KMS-11 (cell line): ENCODE results near the gene DLD.

ENCODE experiments used
- H2AFZ ChIP-seq: fragments of 200-600 bp; sonication (generic); 2 replicates; pipeline ENCODE4 v1.6.1; 2016; ENCODE audit warnings: antibody characterized with exemption, mixed run types, low read depth
- H3K27ac ChIP-seq: fragments of 200-600 bp; sonication (generic); 2 replicates; pipeline ENCODE4 v1.6.1; 2016; ENCODE audit warnings: mild to moderate bottlenecking, mixed run types
- H3K27me3 ChIP-seq: fragments of 200-600 bp; sonication (generic); 2 replicates; pipeline ENCODE4 v1.6.1; 2017; ENCODE audit warnings: mild to moderate bottlenecking, low read depth, mixed run types, moderate library complexity; ENCODE audit not compliant: insufficient read depth
- H3K36me3 ChIP-seq: fragments of 200-600 bp; sonication (generic); 2 replicates; pipeline ENCODE4 v1.6.1; 2017; ENCODE audit warnings: mild to moderate bottlenecking, mixed run types; ENCODE audit not compliant: insufficient read depth
- H3K4me1 ChIP-seq: fragments of 200-600 bp; sonication (generic); 2 replicates; pipeline ENCODE4 v1.6.1; 2016; ENCODE audit warnings: mild to moderate bottlenecking, low read depth, mixed run types; ENCODE audit not compliant: poor library complexity, severe bottlenecking
- H3K4me2 ChIP-seq: fragments of 200-600 bp; sonication (generic); 2 replicates; pipeline ENCODE4 v1.7.0; 2016; ENCODE audit warnings: mild to moderate bottlenecking, mixed run types
- H3K4me3 ChIP-seq: fragments of 200-600 bp; sonication (generic); IDR thresholded peaks from 2 replicates; pipeline ENCODE4 v1.6.1; 2017; ENCODE audit warnings: low read depth, low read length, mixed read lengths; ENCODE audit not compliant: insufficient read depth
- H3K79me2 ChIP-seq: fragments of 200-600 bp; sonication (generic); 2 replicates; pipeline ENCODE4 v1.6.1; 2016; ENCODE audit warnings: low read depth, mixed run types; ENCODE audit not compliant: insufficient read depth
- H3K9ac ChIP-seq: fragments of 200-600 bp; sonication (generic); 2 replicates; pipeline ENCODE4 v1.6.1; 2016; ENCODE audit warnings: mild to moderate bottlenecking, mixed run types
- H4K20me1 ChIP-seq: fragments of 200-600 bp; sonication (generic); 2 replicates; pipeline ENCODE4 v1.6.1; 2016; ENCODE audit warnings: mild to moderate bottlenecking, mixed run types; ENCODE audit not compliant: insufficient read depth
- CTCF ChIP-seq: fragments of 200-600 bp; sonication (generic); conservative IDR thresholded peaks from 2 replicates; pipeline ENCODE4 v1.6.1; 2017; ENCODE audit warnings: low read depth, mild to moderate bottlenecking, antibody characterized with exemption, low read length, moderate library complexity, mixed read lengths

Gene DLD

GRCh38 chr7:107951172-107951787 lies 60.3 kb downstream of the DLD start:
- no peaks in the 10 kb centered on the region for H4K20me1 ChIP-seq
- no peak overlapping the region for H3K27ac ChIP-seq
- H3K79me2 ChIP-seq: no peaks in the 10 kb centered on the region
- H3K4me3 ChIP-seq: no peak overlapping the region
- H3K9ac ChIP-seq: no peak overlapping the region
- H3K4me2 ChIP-seq: no peak overlapping the region
- no peak for TF ChIP-seq CTCF
- no peaks in the 10 kb centered on the region for H3K27me3 ChIP-seq
- H2AFZ ChIP-seq: no peak overlapping the region
- H3K36me3 ChIP-seq: no peaks in the 10 kb centered on the region
- no peaks in the 10 kb centered on the region for H3K4me1 ChIP-seq

- no peaks in the 10 kb centered on the region for H4K20me1 ChIP-seq
- H3K4me3 ChIP-seq: no peak overlapping the region
- no peak overlapping the region for H3K9ac ChIP-seq
- H3K4me2 ChIP-seq: no peak overlapping the region
- H3K27ac ChIP-seq: no peak overlapping the region
- no peaks in the 10 kb centered on the region for H3K36me3 ChIP-seq
- H2AFZ ChIP-seq: no peak overlapping the region
- no peaks in the 10 kb centered on the region for H3K79me2 ChIP-seq
- no peaks in the 10 kb centered on the region for H3K27me3 ChIP-seq
- H3K4me1 ChIP-seq: no peaks in the 10 kb centered on the region
- no peak for TF ChIP-seq CTCF
These were observed 60.9 kb downstream of the DLD start for GRCh38 chr7:107951896-107952295.

GRCh38 chr7:107953265-107953923 lies 62.4 kb downstream of the DLD start:
- Histone ChIP-seq H3K4me3 (no peak overlapping the region), H3K4me2 (no peak overlapping the region), H3K27ac (no peak overlapping the region), H4K20me1 (no peaks in the 10 kb centered on the region), H3K4me1 (no peaks in the 10 kb centered on the region), H3K9ac (no peak overlapping the region), H2AFZ (no peak overlapping the region), H3K36me3 (no peaks in the 10 kb centered on the region), H3K79me2 (no peaks in the 10 kb centered on the region), H3K27me3 (no peaks in the 10 kb centered on the region)
- TF ChIP-seq CTCF: no peak

GRCh38 chr7:107953924-107954303 lies 62.9 kb downstream of the DLD start:
- no peak for TF ChIP-seq CTCF
- Histone ChIP-seq H3K4me2 (no peak overlapping the region), H3K4me1 (no peaks in the 10 kb centered on the region), H3K79me2 (no peaks in the 10 kb centered on the region), H3K27ac (no peak overlapping the region), H4K20me1 (no peaks in the 10 kb centered on the region), H3K9ac (no peak overlapping the region), H2AFZ (no peak overlapping the region), H3K4me3 (no peak overlapping the region), H3K36me3 (no peaks in the 10 kb centered on the region), H3K27me3 (no peaks in the 10 kb centered on the region)
